HepG2 (cell line): ENCODE results near the gene SLC29A1. TPM values are rescaled to one million over a fixed set of nuclear protein-coding genes. Genes with fewer than 3 reads are reported as not detected.

Experiments
- CC2D1A ChIP-seq: sonication (generic); formaldehyde crosslinking; IDR thresholded peaks from 2 replicates; pipeline ENCODE4 v1.8.1; 2023; ENCODE audit warnings: mild to moderate bottlenecking, missing genetic modification reagents
- CSRNP2 ChIP-seq: sonication (generic); formaldehyde crosslinking; conservative IDR thresholded peaks from 2 replicates; pipeline ENCODE4 v1.8.0; 2022; ENCODE audit warnings: low read depth, missing genetic modification reagents
- EP300 ChIP-seq, 3 experiments: sonication (generic) in 1 of 3; formaldehyde crosslinking in 1 of 3; IDR thresholded peaks; 2 replicates each; pipeline versions ENCODE4 v1.5.1 to v1.6.1; 2011 to 2020; ENCODE audit warnings: low read depth in 2 of 3, low read length in 2 of 3, borderline replicate concordance in 1 of 3, improper control_type of control experiment in 1 of 3, mild to moderate bottlenecking in 1 of 3, missing genetic modification reagents in 1 of 3, moderate library complexity in 1 of 3
- GABPB1 ChIP-seq: IDR thresholded peaks from 2 replicates; pipeline ENCODE4 v1.6.1; 2016; ENCODE audit warnings: mild to moderate bottlenecking, missing genetic modification reagents, moderate library complexity, missing compliant biosample characterization
- GATAD1 ChIP-seq: IDR thresholded peaks from 2 replicates; pipeline ENCODE4 v1.6.1; 2016; ENCODE audit warnings: missing genetic modification reagents, missing compliant biosample characterization
- MAFK ChIP-seq, 2 experiments: IDR thresholded peaks in 1 of 2; conservative IDR thresholded peaks in 1 of 2; 2 replicates each; pipeline ENCODE4 v1.6.1; 2011; ENCODE audit warnings: improper control_type of control experiment in 2 of 2, low read length in 2 of 2
- MEIS1 ChIP-seq: sonication (generic); formaldehyde crosslinking; IDR thresholded peaks from 2 replicates; pipeline ENCODE4 v1.9.0; 2021; ENCODE audit warnings: mild to moderate bottlenecking, missing genetic modification reagents, moderate library complexity, borderline replicate concordance
- MYNN ChIP-seq: sonication (generic); formaldehyde crosslinking; IDR thresholded peaks from 2 replicates; pipeline ENCODE4 v1.4.0; 2020; ENCODE audit warnings: mild to moderate bottlenecking, low read depth, missing genetic modification reagents
- NAIF1 ChIP-seq: sonication (generic); formaldehyde crosslinking; IDR thresholded peaks from 2 replicates; pipeline ENCODE4 v1.5.0; 2020; ENCODE audit warnings: mild to moderate bottlenecking, missing genetic modification reagents, borderline replicate concordance
- NCOA1 ChIP-seq: sonication (generic); formaldehyde crosslinking; IDR thresholded peaks from 2 replicates; pipeline ENCODE4 v1.9.0; 2021; ENCODE audit warnings: missing genetic modification reagents
- NFE2 ChIP-seq: sonication (generic); formaldehyde crosslinking; IDR thresholded peaks from 2 replicates; pipeline ENCODE4 v1.4.0; 2020; ENCODE audit warnings: missing genetic modification reagents
- PHF20 ChIP-seq: sonication (generic); formaldehyde crosslinking; IDR thresholded peaks from 2 replicates; pipeline ENCODE4 v1.5.0; 2020; ENCODE audit warnings: mild to moderate bottlenecking, missing genetic modification reagents
- PLRG1 ChIP-seq: fragments of 450-650 bp; conservative IDR thresholded peaks from 2 replicates; pipeline ENCODE4 v1.6.1; 2016
- RFX3 ChIP-seq: IDR thresholded peaks from 2 replicates; pipeline ENCODE4 v1.6.1; 2016; ENCODE audit warnings: missing biosample characterization, missing genetic modification reagents
- SIX1 ChIP-seq: sonication (generic); formaldehyde crosslinking; IDR thresholded peaks from 2 replicates; pipeline ENCODE4 v1.4.0; 2020; ENCODE audit warnings: missing genetic modification reagents, borderline replicate concordance
- SP5 ChIP-seq: IDR thresholded peaks from 2 replicates; pipeline ENCODE4 v1.6.1; 2016; ENCODE audit warnings: low read depth, borderline replicate concordance
- SRY ChIP-seq: sonication (generic); formaldehyde crosslinking; IDR thresholded peaks from 2 replicates; pipeline ENCODE4 v1.8.0; 2022; ENCODE audit warnings: mild to moderate bottlenecking, missing genetic modification reagents
- TSC22D2 ChIP-seq: sonication (generic); formaldehyde crosslinking; IDR thresholded peaks from 2 replicates; pipeline ENCODE4 v1.5.1; 2020; ENCODE audit warnings: missing genetic modification reagents, mild to moderate bottlenecking, borderline replicate concordance
- ZIK1 ChIP-seq: sonication (generic); formaldehyde crosslinking; IDR thresholded peaks from 2 replicates; pipeline ENCODE4 v1.5.0; 2020; ENCODE audit warnings: mild to moderate bottlenecking, low read depth, missing genetic modification reagents, borderline replicate concordance
- ZNF225 ChIP-seq: sonication (generic); formaldehyde crosslinking; IDR thresholded peaks from 2 replicates; pipeline ENCODE4 v1.4.0; 2020; ENCODE audit warnings: mild to moderate bottlenecking, missing genetic modification reagents
- ZNF317 ChIP-seq: sonication (generic); formaldehyde crosslinking; IDR thresholded peaks from 2 replicates; pipeline ENCODE4 v1.5.0; 2020; ENCODE audit warnings: mild to moderate bottlenecking, missing genetic modification reagents
- ZNF546 ChIP-seq: sonication (generic); formaldehyde crosslinking; conservative IDR thresholded peaks from 2 replicates; pipeline ENCODE4 v1.8.1; 2023; ENCODE audit warnings: mild to moderate bottlenecking, missing genetic modification reagents
- ZNF589 ChIP-seq: sonication (generic); formaldehyde crosslinking; conservative IDR thresholded peaks from 2 replicates; pipeline ENCODE4 v1.8.0; 2022; ENCODE audit warnings: mild to moderate bottlenecking, moderate library complexity, missing genetic modification reagents
- ZNF598 ChIP-seq: sonication (generic); formaldehyde crosslinking; IDR thresholded peaks from 2 replicates; pipeline ENCODE4 v1.5.1; 2020; ENCODE audit warnings: mild to moderate bottlenecking, missing genetic modification reagents, borderline replicate concordance
- ZNF709 ChIP-seq: sonication (generic); formaldehyde crosslinking; IDR thresholded peaks from 2 replicates; pipeline ENCODE4 v1.5.0; 2020; ENCODE audit warnings: mild to moderate bottlenecking, missing genetic modification reagents
- ZNF839 ChIP-seq: sonication (generic); formaldehyde crosslinking; IDR thresholded peaks from 2 replicates; pipeline ENCODE4 v1.4.0; 2020; ENCODE audit warnings: missing genetic modification reagents, mild to moderate bottlenecking, borderline replicate concordance
- ZNF878 ChIP-seq: sonication (generic); formaldehyde crosslinking; IDR thresholded peaks from 2 replicates; pipeline ENCODE4 v1.8.1; 2023; ENCODE audit warnings: mild to moderate bottlenecking, missing genetic modification reagents, moderate library complexity
- polyA plus RNA-seq, 8 experiments: library from polyadenylated mRNA; depleted of rRNA in 3 of 8; stranded (reverse) in 7 of 8; unstranded in 1 of 8; fragments of >200 nt; fragmentation: Illumina TruSeq in 4 of 8; extraction: Trizol in 4 of 8; gene quantifications; 2 replicates each; pipeline versions ENCODE4 v1.2.1 to v1.2.3, GENCODE V29; 2011 to 2016; ENCODE audit warnings: low read depth in 4 of 8, missing spikeins in 1 of 8, mixed read lengths in 1 of 8; ENCODE audit not compliant: insufficient read depth in 1 of 8
- total RNA-seq, 5 experiments: library from RNA; depleted of rRNA; stranded (reverse); fragments of >200 nt; fragmentation: Illumina TruSeq; extraction: Trizol; gene quantifications; 2 replicates each; pipeline ENCODE4 v1.2.3, GENCODE V29; 2016; ENCODE audit warnings: low read depth in 1 of 5

Gene SLC29A1
- total and polyA plus RNA-seq, 2 of the 13 experiments (the other 11 are each of a cell fraction or from before 2014, with no cell fraction given), result 43.2 to 106 TPM

GRCh38 chr6:44179072-44179536 lies 44.3 kb upstream of the SLC29A1 start (continued):
- TF ChIP-seq PLRG1, result no peak
- TF ChIP-seq ZNF839 (CRISPR knock-in tag), result no peak
- TF ChIP-seq ZNF709 (CRISPR knock-in tag), result no peak
- TF ChIP-seq NFE2 (CRISPR knock-in tag), result no peak
- TF ChIP-seq NCOA1 (CRISPR knock-in tag), result no peak
- TF ChIP-seq MAFK (conservative IDR thresholded peaks at IDR 0.05 in 1 of 2, IDR thresholded peaks at IDR 0.05 in 1 of 2; ENCODE audit: low read length in 2 of 2), result no peak
- no peak for TF ChIP-seq GABPB1 (CRISPR knock-in tag)
- no peak for TF ChIP-seq ZIK1 (CRISPR knock-in tag)
- TF ChIP-seq ZNF598 (CRISPR knock-in tag), result no peak
- no peak for TF ChIP-seq SRY
- TF ChIP-seq ZNF225 (CRISPR knock-in tag), result no peak
- no peak for TF ChIP-seq MEIS1 (CRISPR knock-in tag)
- TF ChIP-seq ZNF546 (CRISPR knock-in tag), result no peak
- no peak for TF ChIP-seq ZNF878
- TF ChIP-seq CC2D1A, result no peak
- TF ChIP-seq SP5, result peak; percentile 50
- TF ChIP-seq GATAD1 (CRISPR knock-in tag), result no peak
- TF ChIP-seq RFX3 (CRISPR knock-in tag), result no peak
- peak in 1 of 2 experiments; percentile 28; a peak in 1 of 4 replicates for TF ChIP-seq EP300 (IDR thresholded peaks at IDR 0.05; ENCODE audit: low read depth in 2 of 2, low read length in 2 of 2)
- TF ChIP-seq EP300 (CRISPR knock-in tag; IDR thresholded peaks at IDR 0.05; ENCODE audit: borderline replicate concordance), result peak; percentile 24; the same call in 1 of the 2 replicates
- no peak for TF ChIP-seq PHF20 (CRISPR knock-in tag)
- TF ChIP-seq ZNF317, result no peak
- TF ChIP-seq SIX1 (CRISPR knock-in tag), result 0 out of 2 replicates have a peak, but pooled peaks have one; percentile 30
- TF ChIP-seq CSRNP2 (CRISPR knock-in tag), result no peak
- no peak for TF ChIP-seq MYNN (CRISPR knock-in tag)
- TF ChIP-seq ZNF589 (CRISPR knock-in tag), result no peak
- no peak for TF ChIP-seq NAIF1 (CRISPR knock-in tag)
- TF ChIP-seq TSC22D2, result no peak
